HG03460 (cell line): Measurements from ENCODE around the gene SCN1B.
"Not testable (repeated sequence)": the region's sequence is repeated elsewhere in the genome, so short reads cannot be mapped to it uniquely, and the experiment has no call there.

Experiments
- ATAC-seq: cut with Tn5 transposase; IDR thresholded peaks from one replicate; pipeline ENCODE4 v1.9.1; 2021; ENCODE audit not compliant: unreplicated experiment

Gene SCN1B

GRCh38 chr19:35000647-35001501, 29.4 kb upstream of the SCN1B start:
- peak; percentile 11 for ATAC-seq

- ATAC-seq: no peak
Measured at GRCh38 chr19:35002037-35002535, 28.2 kb upstream of the SCN1B start.

DNA sequence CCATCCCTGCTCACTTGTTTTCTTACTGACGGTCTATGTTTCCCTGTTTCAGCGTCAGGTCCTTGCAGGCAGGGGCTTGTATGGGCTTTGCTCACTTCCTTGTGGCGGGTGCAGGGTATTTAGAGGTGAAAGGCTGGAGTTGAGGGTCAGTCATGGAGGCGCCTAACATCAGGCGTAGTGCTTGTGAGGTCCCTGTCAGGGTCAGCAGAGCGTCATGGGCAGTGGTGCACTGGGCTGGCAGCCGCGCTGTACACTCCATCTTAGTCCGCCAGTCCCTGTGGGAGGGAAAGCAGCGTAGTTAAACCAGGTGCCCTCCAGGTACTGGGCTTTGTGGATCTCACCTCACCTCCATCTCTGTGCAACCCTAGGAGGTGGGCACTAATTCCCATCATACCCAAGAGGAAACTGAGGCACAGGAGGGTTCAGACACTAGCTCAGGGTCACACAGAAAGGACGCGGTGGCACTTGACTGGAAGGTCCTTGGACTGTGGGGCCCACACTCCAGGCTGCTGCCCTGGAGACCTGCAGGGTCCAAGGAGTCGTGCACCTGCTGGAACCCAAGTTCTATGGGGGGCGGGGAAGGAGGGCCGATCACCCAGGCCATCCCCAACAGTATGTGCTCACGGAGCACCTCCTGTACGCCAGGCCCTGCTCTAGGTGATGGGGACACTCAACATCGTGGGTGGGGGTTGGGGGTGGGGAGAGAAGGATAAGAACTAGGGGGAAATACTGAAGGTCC, 25.6 kb upstream of the SCN1B start:
- no peak for ATAC-seq

DNA sequence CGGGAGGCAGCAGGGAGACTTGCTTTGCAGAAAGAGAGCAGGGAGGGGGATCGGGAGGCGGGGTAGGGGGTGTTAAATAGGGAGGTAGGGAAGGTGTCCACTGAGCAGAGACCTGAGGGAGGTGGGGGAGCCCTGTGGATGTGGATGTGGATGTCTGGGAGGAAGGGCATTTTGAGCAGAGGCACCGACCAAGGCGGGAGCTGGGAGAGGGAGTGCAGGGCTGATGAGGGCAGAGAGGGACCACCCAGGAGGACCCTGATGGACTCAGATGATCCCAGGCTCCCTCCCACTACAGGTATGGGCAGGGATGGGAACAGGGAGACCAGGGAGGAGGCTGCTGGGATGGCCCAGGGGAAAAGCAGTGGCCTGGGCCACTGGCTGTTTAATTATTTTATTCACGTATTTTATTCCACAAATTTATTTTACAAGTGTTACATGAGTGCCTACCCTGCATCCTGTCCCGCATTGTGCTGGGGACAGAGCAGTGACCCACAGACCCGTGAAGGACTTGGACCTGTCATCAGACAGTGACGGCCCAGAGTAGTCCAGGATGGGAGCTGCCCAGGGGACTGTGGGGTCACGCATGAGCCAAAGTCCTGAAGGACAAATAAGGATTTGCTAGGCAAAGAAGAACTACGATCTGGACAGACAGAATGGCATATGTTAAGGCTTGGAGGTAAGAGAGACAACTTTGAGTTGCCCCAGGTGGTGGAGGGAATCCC, 24.9 kb upstream of the SCN1B start:
- ATAC-seq: no peak

- ATAC-seq: not testable (repeated sequence)
Measured at GRCh38 chr19:35006007-35006341, 24.3 kb upstream of the SCN1B start.

- no peak for ATAC-seq
Measured at GRCh38 chr19:35006342-35006998, 23.8 kb upstream of the SCN1B start.

GRCh38 chr19:35006999-35007365, 23.3 kb upstream of the SCN1B start:
- no peak for ATAC-seq

GRCh38 chr19:35007427-35007826, 22.8 kb upstream of the SCN1B start:
- ATAC-seq: not testable (repeated sequence)

DNA sequence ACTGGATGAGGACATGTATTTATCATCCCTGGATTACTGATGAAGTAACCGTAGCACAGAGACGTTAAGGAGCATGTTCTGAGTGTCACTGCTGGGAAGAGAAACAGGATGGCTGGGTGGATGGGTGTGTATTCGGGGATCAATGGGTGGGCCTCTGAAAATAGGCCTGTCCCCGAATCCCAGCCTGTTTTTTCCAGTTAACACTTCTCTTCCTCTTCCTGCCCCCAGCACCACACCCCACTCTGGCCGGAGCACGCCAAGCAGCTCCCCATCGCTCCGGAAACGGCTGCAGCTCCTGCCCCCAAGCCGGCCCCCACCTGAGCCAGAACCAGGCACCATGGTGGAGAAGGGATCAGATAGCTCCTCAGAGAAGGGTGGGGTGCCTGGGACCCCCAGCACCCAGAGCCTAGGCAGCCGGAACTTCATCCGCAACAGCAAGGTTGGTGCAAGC, 21.4 kb upstream of the SCN1B start:
- no peak for ATAC-seq

DNA sequence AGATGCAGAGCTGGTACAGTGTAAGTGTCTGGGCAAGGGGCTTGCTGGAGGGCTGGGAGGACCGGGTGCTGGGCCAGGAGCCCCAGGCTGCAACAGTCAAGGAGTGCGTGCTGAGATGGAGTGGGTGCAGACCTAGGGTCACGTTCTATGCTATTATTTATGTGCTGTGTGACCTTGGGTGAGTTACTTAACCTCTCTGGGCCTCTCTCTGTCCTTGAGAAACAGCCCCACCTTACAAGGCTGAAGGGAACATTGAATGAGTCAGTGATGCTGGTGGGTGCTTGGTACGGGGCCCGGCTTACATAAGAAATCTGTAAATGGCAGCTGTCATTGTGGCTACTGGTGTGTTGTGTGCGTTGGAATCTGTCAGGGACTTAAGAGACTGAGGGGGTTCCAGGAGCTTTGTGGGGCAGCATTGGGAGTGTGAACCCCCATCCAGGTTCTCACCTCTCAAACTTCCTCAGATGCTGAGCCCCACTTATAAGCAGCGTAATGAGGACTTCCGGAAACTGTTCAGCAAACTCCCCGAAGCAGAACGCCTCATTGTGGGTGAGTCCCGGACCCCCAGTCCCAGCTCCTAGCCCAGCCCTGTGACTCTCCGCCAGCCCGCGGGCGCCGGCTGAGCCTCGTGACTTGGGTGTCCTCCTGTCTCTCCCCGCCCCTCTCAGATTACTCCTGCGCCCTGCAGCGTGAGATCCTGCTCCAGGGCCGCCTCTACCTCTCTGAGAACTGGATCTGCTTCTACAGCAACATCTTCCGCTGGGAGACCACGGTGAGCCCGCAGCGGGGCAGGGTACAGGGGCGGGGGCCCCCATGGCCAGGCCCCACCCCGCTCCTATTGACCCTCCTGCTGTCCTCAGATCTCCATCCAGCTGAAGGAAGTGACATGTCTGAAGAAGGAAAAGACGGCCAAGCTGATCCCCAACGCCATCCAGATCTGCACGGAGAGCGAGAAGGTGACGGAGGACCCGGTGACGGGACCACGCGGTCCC, 20.6 kb upstream of the SCN1B start:
- no peak for ATAC-seq

GRCh38 chr19:35011091-35011689, 19.1 kb upstream of the SCN1B start:
- ATAC-seq: no peak

GRCh38 chr19:35011737-35012682, 18.3 kb upstream of the SCN1B start:
- no peak for ATAC-seq

DNA sequence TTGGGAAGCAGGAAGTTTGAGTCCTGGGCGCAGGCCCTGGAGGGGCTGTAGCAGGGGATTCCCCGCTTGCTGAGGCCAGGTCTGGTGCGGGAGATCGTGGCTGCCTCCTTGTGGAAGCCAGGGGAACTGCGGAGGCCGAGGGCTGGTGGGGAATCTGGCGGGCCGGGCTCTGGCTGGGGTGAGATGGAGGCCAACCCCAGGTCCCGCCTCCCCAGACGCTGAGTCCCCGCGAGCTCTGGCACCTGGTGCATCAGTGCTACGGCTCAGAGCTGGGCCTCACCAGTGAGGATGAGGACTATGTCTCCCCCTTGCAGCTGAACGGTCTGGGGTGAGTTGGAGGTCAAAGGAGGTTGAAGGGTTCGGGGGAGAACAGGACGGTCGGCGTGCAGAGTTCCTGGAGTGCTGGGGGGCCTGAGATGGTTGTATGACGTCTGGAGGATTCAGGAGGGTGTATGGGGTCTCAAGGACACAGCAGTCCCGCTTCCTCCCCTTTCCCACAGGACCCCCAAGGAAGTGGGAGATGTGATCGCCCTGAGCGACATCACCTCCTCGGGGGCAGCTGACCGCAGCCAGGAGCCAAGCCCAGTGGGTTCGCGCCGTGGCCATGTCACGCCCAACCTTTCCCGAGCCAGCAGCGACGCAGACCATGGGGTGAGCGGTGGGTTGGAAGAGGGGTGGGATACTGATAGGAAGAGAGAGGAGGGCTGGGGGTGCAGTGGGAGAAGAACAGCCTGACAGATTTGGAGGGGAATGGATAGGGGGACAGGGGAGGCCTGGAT, 17.0 kb upstream of the SCN1B start:
- ATAC-seq: no peak

GRCh38 chr19:35013820-35014754, 16.2 kb upstream of the SCN1B start:
- ATAC-seq: no peak

DNA sequence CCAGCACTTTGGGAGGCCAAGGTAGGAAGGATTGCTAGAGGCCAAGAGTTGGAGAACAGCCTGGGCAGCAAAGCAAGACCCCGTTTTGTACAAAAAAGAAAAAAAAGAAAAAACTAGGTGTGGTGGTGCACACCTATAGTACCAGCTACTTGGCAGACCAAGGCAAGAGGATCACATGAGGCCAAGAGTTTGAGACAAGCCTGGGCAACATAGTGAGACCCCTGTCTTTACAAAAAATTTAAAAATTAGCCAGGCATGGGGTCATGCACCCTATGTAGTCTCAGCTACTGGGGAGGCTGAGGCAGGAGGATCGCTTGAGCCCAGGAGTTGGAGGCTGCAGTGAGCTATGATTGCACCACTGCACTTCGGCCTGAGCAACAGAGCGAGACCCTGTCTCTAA, 15.5 kb upstream of the SCN1B start:
- ATAC-seq: not testable (repeated sequence)

DNA sequence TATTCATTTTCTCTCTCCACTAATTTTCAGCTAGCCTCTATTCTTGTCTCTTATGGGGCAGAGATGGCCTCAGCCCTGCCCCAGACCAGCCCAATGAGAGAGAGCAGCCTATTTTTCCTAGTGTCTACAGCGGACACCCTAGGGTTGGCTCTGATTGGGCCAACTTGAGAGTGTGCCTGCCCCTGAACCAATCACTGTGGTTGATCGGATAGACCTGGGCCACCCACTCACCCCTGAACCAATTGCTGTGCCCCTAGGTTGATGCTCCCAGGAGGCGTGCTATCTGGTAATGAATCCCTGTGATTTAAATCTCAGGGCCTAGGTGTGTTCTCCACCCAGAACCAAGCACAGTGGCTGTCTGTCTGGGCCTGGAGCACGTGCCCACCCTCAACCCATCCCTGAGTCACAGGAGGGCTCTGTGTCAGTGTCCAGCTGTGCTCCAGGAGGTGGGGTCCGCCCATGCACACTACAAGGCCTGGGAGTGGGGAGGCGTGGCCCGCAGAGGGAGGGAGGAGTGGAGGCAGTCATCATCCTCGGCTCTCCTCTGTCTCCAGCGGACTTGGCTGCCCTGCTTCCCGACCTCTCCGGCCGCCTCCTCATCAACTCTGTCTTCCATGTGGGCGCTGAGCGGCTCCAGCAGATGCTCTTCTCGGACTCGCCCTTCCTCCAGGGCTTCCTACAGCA, 14.9 kb upstream of the SCN1B start:
- no peak for ATAC-seq
